ENCODE results near the gene SPEG.

- TF ChIP-seq POLR2AphosphoS5 (IDR thresholded peaks at IDR 0.05; ENCODE audit: low read depth, low read length): no peak
- no peak for TF ChIP-seq CTCF (IDR thresholded peaks at IDR 0.05 in 2 of 3, conservative IDR thresholded peaks at IDR 0.05 in 1 of 3; ENCODE audit: borderline replicate concordance in 1 of 3, insufficient read depth in 1 of 3, low read depth in 2 of 3, low read length in 2 of 3)
- TF ChIP-seq POLR2A (IDR thresholded peaks at IDR 0.05; ENCODE audit: borderline replicate concordance, extremely low read depth, insufficient read depth, insufficient read length): no peak
- TF ChIP-seq YY1 (IDR thresholded peaks at IDR 0.05; ENCODE audit: extremely low read depth, insufficient replicate concordance, low read depth, low read length): no peak
- no peak for TF ChIP-seq REST (IDR thresholded peaks at IDR 0.05; ENCODE audit: low read depth)
- TF ChIP-seq EZH2 (IDR thresholded peaks at IDR 0.05): no peak
- no peak for TF ChIP-seq RAD21 (IDR thresholded peaks at IDR 0.05; ENCODE audit: low read depth)
- TF ChIP-seq TCF7L2 (IDR thresholded peaks at IDR 0.05; ENCODE audit: borderline replicate concordance, extremely low read depth, insufficient read depth, insufficient read length): no peak
- no peak for TF ChIP-seq EZH2phosphoT487 (IDR thresholded peaks at IDR 0.05; ENCODE audit: borderline replicate concordance)
- TF ChIP-seq ZBTB33 (IDR thresholded peaks at IDR 0.05; ENCODE audit: extremely low read depth, insufficient replicate concordance, low read length): no peak
- TF ChIP-seq ELF1 (IDR thresholded peaks at IDR 0.05; ENCODE audit: borderline replicate concordance, low read depth): no peak
Measured at GRCh38 chr2:219475278-219475677, 40.6 kb downstream of the SPEG start.
